Measurements from ENCODE around the gene CCDC93.
A peak's percentile ranks its signal among the peaks of the same experiment; 100 is the strongest.
"Not testable (repeated sequence)": the region's sequence is repeated elsewhere in the genome, so short reads cannot be mapped to it uniquely, and the experiment has no call there.

Gene CCDC93

DNA sequence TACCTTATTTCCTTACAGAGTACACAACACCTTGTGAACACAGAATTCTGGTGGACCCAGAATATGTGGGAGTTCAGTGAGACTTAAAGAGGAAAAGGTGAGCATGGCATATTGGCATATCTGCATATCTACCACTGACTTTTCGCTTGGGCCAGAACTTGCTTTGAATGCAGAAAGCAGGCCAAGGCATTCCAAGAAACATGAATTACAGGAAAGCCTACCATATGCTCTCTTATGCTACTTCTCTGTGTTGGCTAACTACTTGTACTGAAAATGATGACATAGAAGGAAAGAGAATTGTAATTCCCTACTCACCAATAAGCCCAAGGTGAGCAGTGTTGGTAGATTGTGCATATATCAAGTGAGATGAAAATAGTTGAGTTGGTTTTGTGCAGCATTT, 31.4 kb upstream of the CCDC93 start:
- no peak for DNase-seq (ENCODE audit: low read depth)

DNA sequence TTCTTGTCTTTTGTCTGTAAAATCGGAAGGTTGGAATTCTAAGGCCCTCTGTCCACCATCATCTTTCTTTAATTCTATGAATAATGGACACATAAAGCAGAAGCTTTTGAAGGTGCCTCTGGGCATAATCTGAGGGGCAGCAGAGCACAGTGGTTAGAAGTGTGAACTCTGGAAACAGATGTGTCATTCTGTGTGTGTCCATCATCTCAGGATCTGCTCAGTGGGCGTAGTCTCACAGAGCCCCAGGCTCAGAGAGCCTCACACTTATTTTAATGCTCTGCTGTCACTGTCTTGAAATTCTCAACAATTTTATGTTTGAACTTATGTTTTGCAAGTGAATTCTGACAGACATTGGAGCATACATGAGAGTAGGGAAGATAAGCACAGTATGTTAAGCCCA, 31.0 kb upstream of the CCDC93 start:
- DNase-seq (ENCODE audit: low read depth): no peak

DNA sequence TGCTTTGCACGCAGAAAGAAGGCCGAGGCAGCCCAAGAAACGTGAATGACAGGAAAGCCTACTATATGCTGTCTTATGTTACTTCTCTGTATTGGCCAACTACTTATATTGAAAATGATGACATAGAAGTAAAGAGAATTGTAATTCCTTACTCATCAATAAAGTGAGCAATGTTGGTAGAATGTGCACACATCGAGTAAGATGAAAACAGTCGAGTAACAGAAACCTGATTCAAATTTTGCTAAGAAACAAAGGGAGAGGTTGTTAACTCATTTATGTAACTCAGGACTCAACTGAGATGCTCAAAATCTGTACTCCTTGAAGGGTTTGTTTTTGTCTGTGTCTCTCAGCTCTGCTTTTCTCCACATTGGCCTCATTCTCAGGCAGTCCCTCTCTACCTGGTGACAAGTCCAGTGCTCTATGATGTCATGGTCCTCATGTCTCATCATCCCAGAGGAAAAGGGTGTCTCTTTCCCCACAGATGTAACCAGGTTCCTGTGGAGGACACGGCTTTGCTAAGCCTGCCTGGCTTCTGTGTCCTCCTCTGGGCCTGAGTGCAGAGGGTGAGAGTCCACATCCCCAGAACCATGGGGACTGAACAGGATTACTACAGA, 30.3 kb upstream of the CCDC93 start:
- no peak for DNase-seq (ENCODE audit: low read depth)

DNA sequence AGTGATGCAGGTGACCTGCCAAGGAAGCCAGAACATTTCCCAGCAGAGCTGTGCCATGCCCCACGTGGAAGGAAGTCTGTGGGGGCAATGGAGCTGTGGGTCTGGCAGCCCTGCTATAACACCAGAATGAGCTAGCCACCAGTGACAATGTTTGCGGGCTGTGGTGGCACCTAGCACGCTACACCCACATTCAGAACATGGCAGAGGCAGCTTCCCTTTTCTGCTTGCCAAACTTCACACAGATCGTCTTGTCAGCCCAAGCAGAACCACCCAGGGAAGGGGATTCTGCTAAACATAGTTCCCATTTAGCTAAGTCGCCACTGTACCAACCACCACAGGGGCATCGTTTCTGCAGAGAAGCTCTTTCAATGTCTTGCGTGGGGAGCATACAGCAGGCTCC, 27.0 kb upstream of the CCDC93 start:
- DNase-seq (ENCODE audit: low read depth): no peak

DNA sequence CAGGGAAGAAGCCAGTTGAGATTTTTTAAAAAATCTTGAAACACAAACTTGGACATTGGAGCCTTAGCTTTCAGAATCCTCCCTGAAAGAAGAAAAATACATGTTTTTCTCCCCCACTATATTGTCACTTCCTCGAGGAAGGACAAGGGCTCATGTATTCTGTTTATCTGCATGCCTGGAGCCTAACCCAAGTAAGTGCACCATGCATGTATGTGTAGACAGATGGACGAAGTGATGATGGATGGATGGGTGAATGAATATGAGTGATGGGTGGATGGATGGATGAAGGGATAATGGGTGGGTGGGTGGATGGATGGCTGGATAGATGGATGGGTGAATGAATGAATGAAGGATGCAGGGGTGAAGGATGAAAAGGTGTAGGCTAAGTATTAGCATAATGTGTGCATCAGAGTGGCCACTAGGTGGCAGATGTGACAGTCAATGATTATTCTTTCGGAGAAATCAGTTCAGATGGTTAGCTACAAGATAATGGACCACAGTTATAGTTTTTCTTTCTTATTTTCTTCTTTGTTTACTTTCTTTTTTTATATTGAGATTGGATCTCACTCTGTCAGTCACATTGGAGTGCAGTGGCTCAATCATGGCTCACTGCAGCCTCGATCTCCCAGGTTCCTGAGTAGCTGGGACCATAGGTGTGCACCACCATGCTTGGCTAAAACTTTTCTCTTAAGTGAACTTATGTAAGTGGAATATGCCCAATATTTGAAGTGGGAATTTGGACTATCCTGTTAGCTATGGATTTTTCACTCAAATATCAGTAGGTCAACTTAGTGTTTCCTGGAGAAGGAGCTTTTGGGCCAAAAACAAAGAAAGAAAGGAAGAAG, 18.5 kb upstream of the CCDC93 start:
- DNase-seq (ENCODE audit: low read depth): peak; percentile 27

DNA sequence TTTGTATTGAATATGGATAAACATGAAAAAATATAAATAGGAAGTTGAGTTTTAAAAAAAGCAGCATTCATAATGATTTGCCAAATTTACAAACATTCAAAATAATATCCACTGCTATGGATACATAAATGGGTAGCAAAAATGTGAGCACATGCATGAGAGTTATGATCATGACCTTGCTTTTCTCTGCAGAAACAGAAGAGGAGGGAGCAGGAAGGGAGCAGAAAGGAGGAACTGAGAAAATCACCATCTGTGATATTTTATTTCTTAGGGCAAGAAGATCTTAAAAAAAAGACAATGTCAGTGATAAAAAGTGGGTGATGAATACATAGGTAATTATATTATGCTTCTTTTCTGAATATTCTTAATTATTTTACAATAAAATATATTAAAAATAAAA, 17.7 kb upstream of the CCDC93 start:
- DNase-seq (ENCODE audit: low read depth): no peak

DNA sequence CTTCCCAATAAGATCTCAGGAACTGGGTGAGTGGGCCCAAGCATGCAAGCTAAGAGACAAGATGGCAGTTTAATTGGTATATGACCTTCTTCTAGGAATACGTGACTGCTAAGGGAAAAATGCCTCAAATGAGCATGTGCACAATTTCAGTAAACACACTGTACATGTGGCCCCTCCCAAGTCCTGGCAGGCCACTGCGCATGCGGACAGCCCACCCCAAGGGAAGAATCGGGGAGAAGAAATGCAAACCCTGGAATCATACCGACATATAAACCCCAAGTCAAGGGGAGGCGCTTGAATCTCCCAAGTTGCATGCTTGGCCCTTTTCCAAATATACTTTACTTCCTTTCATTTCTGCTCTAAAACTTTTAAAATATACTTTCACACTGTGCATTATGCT, 15.2 kb upstream of the CCDC93 start:
- no peak for DNase-seq (ENCODE audit: low read depth)

DNA sequence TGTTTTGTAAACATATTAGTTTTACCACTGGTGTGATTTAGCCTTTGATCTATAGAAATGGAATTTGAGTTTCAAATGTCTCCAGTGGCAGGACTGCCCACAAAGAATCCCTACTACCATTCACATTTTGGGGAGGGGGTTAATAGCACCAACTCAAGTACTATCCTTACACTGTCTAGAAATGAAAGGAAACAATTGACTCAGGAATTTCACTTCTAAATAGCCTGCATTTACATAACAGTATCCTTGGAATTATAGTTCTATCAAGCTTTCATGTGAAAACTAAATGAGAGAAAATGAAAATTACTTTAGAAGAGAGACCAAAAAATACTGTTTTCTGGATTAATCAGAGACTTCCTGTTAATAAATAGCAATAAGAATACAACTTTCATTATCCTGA, 7.5 kb upstream of the CCDC93 start:
- DNase-seq (ENCODE audit: low read depth): no peak

DNA sequence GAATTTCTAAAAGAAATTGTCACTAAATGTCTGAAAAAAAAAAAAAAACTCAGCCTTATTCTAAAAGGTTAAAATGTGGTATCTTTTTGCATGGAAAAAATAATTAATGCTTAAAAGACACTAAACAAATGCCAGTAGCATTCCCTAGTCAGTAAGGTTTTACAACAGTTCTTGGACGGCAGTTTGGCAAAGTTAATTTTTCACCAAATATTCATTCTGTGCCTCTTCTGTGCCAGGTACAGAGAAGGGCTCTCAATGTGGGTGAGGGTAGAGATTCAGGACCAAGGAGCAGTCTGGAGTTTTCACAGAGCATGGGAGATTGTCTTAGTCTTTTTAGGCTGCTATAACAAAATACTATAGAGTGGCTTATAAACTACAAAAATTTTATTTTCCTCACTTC, 6.0 kb upstream of the CCDC93 start:
- no peak for DNase-seq (ENCODE audit: low read depth)

DNA sequence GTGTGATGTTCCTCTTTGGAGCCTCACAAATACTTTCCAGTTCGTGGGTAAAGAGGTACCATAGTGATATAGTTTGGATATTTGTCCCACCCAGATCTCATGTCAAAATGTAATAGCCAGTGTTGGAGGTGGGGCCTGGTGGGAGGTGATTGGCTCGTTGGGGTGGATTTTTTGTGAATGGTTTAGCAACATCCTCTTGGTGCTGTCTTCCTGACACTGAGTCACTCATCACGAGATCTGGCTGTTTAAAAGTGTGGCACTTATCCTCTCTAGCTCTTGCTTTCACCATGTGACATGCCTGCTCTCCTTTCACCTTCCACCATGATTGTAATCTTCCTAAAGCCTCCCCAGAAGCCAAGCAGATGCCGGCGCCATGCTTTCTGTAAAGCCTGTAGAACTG, 3.0 kb upstream of the CCDC93 start:
- DNase-seq (ENCODE audit: low read depth): peak; percentile 7

DNA sequence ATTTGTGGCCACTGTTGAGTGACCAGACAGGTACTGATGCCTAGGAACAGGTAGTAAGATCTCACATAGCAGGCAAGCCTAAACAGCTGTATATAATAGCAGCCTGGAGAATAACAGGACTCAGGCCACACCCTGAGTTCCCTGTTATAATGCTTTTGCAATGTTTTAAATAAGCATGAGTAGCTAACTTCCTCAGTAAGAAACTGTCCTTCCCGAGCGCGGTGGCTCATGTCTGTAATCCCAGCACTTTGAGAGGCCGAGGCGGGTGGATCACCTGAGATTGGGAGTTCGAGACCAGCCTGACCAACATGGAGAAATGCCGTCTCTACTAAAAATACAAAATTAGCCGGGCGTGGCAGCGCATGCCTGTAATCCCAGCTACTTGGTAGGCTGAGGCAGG, 1.9 kb upstream of the CCDC93 start:
- not testable (repeated sequence) for DNase-seq (ENCODE audit: low read depth)

DNA sequence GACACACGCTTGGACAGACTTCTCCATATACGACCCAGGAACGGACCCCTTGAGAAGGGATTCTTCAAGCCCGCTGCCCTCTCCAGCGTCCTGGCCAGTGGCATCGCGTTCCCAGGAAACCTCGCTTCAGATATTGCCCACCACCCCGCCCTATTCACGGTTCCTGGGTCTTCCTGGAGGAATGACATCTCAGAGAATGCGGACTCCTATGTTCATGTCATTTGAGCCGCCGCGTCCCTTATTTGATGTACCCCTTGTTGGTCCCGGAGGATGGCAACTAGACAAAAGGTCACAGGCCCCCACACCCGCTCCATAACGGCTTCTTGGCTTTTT, 588 bp upstream of the CCDC93 start:
- no peak for DNase-seq (ENCODE audit: low read depth)

DNA sequence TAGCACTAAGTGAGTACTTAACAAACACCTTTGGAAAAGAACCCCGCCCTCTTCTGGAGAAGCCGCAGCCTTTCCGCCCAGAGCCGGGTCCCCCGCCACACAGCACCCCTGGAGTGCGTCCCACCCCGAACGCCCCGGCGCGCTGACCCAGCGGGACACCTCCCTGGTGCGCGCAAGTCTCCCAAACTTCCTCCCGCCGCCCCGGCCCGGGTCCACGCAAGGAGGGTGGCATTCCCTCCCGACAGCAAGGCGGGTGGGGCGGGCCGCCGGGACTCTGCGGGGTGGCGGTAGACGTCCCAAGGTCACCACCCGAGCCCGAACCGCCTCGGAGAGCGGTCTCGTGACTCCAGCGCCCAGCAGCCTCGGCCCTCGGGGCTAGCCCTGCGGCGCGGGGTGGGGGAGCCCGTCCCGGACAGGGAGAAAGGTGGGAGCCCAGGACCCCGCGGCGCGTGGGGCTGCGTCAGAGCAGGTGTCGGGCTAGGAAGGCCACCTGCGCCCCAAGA, 598 bp downstream of the CCDC93 start:
- no peak for DNase-seq (ENCODE audit: low read depth)

DNA sequence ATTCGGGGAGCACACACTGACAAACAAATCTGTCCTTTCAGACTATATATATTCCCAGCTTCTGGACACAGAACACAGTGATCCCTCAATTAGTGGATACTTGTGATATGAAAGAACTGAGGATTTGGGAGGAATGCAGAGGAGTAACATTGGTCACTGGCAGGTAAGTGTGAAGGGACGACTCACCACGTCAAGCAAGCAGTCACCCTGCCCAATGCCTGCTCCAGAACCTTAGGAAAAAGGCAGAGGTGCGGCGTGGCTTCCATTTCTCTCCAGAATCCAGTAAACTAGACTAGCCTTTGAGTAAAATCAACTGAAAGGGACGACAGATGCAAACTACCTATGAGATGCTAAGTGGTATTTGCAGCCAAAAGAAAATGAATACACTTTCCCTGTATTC, 1.1 kb downstream of the CCDC93 start:
- no peak for DNase-seq (ENCODE audit: low read depth)

DNA sequence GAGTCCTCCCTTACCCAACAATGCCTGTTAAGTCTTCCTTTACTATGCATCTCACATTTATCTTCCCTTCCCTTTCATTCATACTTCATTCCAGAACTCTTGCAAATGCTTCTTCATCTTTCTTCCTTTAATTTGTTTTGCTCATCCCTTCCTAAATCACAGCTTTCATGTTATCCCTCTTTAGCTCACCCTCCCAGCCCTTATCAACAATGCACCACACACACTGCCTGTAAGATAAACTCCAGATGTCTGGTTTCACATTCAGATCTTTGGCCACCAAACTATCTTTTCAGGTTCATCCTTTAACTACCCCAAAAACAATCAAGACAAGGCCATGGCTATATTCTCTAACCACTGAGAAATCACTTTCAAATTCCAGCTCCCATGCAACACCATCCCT, 3.4 kb downstream of the CCDC93 start:
- peak; percentile 7 for DNase-seq (ENCODE audit: low read depth)

DNA sequence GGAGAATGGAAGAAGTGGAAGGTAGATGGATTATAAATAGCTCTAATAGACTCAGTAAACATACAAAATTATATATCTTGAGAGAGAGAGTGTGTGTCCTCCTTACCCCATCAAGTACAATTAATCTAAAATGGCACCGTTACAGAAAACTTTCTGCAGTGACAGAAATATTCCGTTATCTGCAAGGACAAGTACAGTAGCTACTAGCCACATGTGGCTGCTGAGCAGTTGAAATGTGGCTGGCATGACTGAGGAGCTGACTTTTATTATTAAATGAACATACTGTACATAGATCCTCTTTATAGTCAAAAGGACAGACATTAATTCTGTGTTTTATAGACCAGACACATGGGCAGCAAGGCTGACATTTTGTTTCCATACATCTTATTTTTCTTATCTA, 7.0 kb downstream of the CCDC93 start:
- DNase-seq (ENCODE audit: low read depth): no peak

DNA sequence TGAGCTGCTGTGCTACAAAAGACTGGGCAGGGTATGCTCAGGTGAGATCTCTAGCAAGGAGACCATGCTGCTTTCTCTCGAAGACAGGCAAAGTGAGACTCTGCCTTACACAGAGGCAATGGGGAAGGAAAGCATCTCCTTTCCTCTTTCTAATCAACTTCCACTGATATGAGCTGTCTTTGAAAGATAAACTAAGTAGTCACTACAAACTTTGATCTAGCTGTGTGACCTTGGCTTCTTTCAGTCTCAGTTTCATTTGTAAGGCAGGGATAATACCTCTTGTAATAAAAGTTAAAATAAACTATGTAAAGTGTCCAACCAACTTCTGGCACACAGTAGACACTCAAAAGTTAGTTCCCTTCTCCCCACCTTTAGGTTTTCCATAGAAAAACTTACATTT, 7.5 kb downstream of the CCDC93 start:
- DNase-seq (ENCODE audit: low read depth): no peak

DNA sequence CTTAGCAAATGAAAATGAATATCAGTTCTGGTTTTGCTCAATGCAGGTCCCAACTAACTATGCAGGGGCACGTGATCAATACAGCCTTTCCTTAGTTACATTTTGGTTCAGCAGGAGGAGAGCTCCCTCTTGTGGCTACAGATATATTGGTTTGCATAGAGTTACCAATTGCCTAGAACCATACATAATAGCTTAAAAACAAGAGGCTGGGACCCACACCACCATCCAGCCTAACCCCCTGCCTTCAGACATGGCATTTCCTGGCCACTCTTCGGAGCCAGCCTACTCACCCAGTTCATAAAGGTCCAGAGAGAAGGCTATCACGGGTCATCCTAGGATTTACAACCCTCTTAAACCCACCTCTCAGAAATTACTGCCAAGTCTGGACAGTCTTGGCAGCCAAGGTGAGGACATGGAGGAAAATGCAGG, 10.5 kb downstream of the CCDC93 start:
- DNase-seq (ENCODE audit: low read depth): peak; percentile 79

DNA sequence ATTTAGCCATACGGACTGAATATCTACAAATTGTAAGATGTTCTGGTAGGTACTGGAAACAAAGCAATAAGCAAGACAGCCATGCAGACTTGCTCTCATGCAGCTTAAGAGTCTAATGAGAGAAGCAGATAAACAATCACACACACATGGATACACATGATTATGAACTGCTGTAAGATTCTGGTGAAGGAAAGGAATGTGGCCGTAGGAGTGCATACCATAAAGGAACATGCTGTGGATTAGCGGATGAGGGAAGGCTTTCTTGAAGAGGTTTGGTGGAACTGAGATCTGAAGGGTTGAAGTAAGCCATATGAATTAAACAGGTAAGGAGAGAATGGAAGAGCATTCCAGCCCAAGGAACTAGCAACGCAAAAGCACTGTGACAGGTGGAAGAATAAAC, 13.8 kb downstream of the CCDC93 start:
- DNase-seq (ENCODE audit: low read depth): peak; percentile 73

DNA sequence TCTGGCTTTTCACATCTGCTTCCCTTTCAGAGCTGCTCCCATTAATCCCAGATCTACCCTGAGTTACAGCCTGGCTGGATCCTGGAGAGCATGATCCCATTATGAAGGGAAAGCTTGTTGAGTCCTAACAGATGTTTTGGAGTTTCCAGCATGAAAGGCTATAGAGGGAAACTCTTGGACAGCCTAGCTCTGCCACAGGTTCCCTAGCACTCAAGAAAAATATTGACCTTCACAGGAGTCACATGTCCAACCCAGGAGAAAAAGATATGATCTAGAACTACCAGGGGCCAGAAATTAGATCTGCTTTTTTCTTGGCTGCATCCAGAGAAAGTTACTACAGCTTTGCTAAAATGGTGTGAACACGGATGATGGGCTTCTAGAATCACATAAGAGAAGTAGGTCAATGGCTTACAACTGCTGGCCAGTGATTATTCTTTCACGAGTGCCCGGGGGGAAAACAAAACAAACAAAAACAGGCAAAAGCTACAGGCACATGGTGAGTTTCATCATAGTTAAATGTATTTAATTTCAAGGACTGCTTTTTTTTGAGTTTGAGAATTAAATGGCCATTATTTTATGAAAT, 15.9 kb downstream of the CCDC93 start:
- no peak for DNase-seq (ENCODE audit: low read depth)

DNA sequence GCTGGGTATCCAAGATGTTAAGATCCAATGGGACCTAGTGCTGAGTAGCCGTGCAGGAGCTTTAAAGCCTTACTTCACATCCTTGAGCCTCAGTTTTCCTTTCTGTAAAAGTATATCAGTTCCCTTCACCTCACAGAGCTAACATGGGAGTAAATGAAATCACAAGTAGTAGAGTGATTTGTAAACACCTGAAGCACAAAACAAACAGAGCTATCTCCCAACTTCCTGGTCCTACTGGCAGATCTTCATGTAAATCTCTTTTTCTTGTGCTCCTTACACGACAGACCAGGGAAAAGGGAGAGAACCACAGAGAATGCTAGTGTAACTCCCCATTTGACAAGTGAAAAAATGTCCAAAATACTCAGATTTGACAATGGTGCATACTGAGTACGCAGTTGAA, 17.3 kb downstream of the CCDC93 start:
- DNase-seq (ENCODE audit: low read depth): no peak

DNA sequence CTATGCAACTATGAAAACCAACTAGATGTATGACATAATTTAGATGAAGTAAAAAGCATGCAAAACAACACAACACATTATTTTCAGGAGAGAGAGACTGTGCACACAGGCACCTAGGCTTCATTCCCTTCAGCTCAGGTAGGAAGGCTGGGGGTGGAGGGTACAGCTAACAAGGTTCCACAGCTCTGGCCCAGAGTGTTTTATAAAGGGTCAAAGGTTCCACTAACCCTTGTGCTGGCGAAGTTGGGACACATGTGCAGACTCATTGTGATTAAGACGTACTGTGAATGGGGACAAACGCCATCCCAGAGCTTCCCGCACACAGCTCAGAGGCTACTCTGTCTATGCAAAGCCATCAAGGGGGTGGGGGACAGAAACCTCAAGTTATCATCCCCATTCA, 19.1 kb downstream of the CCDC93 start:
- DNase-seq (ENCODE audit: low read depth): no peak

DNA sequence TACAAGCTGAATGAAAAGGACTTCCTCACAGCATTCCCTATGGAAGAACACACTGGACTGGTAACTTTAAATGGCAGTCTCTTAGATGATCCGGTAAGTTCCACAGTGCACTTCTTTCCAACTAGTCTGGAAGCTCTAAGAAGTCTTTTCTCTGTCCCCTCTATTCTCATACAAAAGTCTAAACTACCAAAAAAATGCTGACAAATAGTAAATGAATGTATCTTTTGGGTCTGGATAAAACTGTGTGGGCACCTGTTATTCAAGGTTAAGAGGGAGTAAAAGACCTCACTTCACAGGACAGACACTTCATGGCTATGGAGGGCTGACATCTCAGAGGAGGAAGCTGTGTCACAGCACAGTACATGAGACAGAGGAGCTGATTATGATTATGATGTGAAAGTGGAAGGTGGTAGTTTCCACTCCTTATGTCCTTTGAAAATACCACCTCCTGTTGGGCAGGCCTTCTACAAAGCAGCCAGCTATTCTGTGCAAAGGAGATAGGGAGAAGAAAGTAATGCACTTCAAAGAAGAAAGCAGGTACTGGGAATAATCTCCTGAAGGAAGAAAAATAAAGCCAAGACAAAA, 23.9 kb downstream of the CCDC93 start:
- no peak for DNase-seq (ENCODE audit: low read depth)

Data from amniotic epithelial cell (primary cell).